K562 (cell line): ENCODE measurements around the gene PRKCB.

ENCODE experiments used
- BCLAF1 ChIP-seq, 2 experiments: fragments of 450-650 bp in 1 of 2; IDR thresholded peaks; 2 replicates each; pipeline ENCODE4 v1.6.1; 2011 to 2017; ENCODE audit warnings: low read depth in 2 of 2, antibody characterized with exemption in 1 of 2, borderline replicate concordance in 1 of 2, low read length in 1 of 2, mild to moderate bottlenecking in 1 of 2, mixed read lengths in 1 of 2; ENCODE audit not compliant: control insufficient read depth in 1 of 2
- EP300 ChIP-seq: IDR thresholded peaks from 2 replicates; pipeline ENCODE4 v1.6.1; 2012; ENCODE audit warnings: low read length, improper control_type of control experiment
- MYBL2 ChIP-seq, 2 experiments: fragments of 450-650 bp in 1 of 2; sonication (generic) in 1 of 2; formaldehyde crosslinking in 1 of 2; IDR thresholded peaks; 2 replicates each; pipeline versions ENCODE4 v1.6.1 to v1.8.1; 2017 to 2022; ENCODE audit warnings: borderline replicate concordance in 1 of 2, inconsistent platforms in 1 of 2, low read depth in 1 of 2, mild to moderate bottlenecking in 1 of 2, missing genetic modification reagents in 1 of 2, moderate library complexity in 1 of 2
- MYC ChIP-seq, 2 experiments: fragments of 250-450 bp in 1 of 2; sonication (Bioruptor Pico) in 1 of 2; IDR thresholded peaks; 2 replicates each; pipeline versions ENCODE4 v1.5.1 to v1.6.1; 2012 to 2021; ENCODE audit warnings: low read depth in 2 of 2, borderline replicate concordance in 1 of 2, improper control_type of control experiment in 1 of 2, low read length in 1 of 2, mild to moderate bottlenecking in 1 of 2, moderate library complexity in 1 of 2
- POLR2AphosphoS5 ChIP-seq: IDR thresholded peaks from 2 replicates; pipeline ENCODE4 v1.6.1; 2011; ENCODE audit warnings: mild to moderate bottlenecking, low read depth, low read length, moderate library complexity; ENCODE audit not compliant: control insufficient read depth, insufficient read depth
- RNF2 ChIP-seq: sonication (generic); IDR thresholded peaks from 2 replicates; pipeline ENCODE4 v1.6.1; 2016
- TF ChIP-seq, protein P1 (sequence below): fragments of 250-450 bp; sonication (Bioruptor Pico); IDR thresholded peaks from 2 replicates; pipeline ENCODE4 v1.6.1; 2021; ENCODE audit warnings: mild to moderate bottlenecking

- TF ChIP-seq EP300: no peak
- TF ChIP-seq BCLAF1 (IDR thresholded peaks at IDR 0.05; ENCODE audit: borderline replicate concordance in 1 of 2, control insufficient read depth in 1 of 2, low read depth in 2 of 2, low read length in 1 of 2): no peak
- TF ChIP-seq MYC (IDR thresholded peaks at IDR 0.05; ENCODE audit: low read depth, low read length): no peak
- TF ChIP-seq MYC (CRISPR knock-in tag; IDR thresholded peaks at IDR 0.05; ENCODE audit: borderline replicate concordance, low read depth): no peak
- TF ChIP-seq, protein P1, sequence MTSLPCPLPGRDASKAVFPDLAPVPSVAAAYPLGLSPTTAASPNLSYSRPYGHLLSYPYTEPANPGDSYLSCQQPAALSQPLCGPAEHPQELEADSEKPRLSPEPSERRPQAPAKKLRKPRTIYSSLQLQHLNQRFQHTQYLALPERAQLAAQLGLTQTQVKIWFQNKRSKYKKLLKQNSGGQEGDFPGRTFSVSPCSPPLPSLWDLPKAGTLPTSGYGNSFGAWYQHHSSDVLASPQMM (CRISPR knock-in tag): no peak
- no peak for TF ChIP-seq POLR2AphosphoS5
- TF ChIP-seq MYBL2 (IDR thresholded peaks at IDR 0.05; ENCODE audit: low read depth): no peak
- TF ChIP-seq MYBL2 (CRISPR knock-in tag; IDR thresholded peaks at IDR 0.05; ENCODE audit: borderline replicate concordance): no peak
- TF ChIP-seq RNF2: no peak
These were observed 123.9 kb downstream of the PRKCB start for GRCh38 chr16:23959752-23960072.
